Measurements from ENCODE around the gene SLC1A5.

Gene SLC1A5

GRCh38 chr19:46745030-46745429 is 43.4 kb downstream of the SLC1A5 start:
- peak overlapping the region; percentile 93 for H3K27ac ChIP-seq
- TF ChIP-seq CTCF (conservative IDR thresholded peaks at IDR 0.05) = no peak
- no peak for TF ChIP-seq ZFX (IDR thresholded peaks at IDR 0.05)

- no peak overlapping the region for H3K27ac ChIP-seq
- TF ChIP-seq ZFX (IDR thresholded peaks at IDR 0.05) (no peak), CTCF (conservative IDR thresholded peaks at IDR 0.05) (no peak)
These were observed 44.2 kb downstream of the SLC1A5 start for GRCh38 chr19:46744005-46744691.

- H3K27ac ChIP-seq = no peak overlapping the region
- TF ChIP-seq CTCF (conservative IDR thresholded peaks at IDR 0.05) = no peak
- TF ChIP-seq ZFX (IDR thresholded peaks at IDR 0.05) = no peak
These were observed 45.4 kb downstream of the SLC1A5 start for GRCh38 chr19:46742926-46743480.

- H3K27ac ChIP-seq = no peak overlapping the region
- TF ChIP-seq CTCF (conservative IDR thresholded peaks at IDR 0.05) (no peak), ZFX (IDR thresholded peaks at IDR 0.05) (no peak)
These were observed 46.9 kb downstream of the SLC1A5 start for GRCh38 chr19:46741447-46741846.

GRCh38 chr19:46739290-46739771 is 49.1 kb downstream of the SLC1A5 start:
- TF ChIP-seq ZFX (IDR thresholded peaks at IDR 0.05) = no peak
- no peak for TF ChIP-seq CTCF (conservative IDR thresholded peaks at IDR 0.05)

GRCh38 chr19:46737761-46738171 is 50.6 kb downstream of the SLC1A5 start:
- TF ChIP-seq CTCF (conservative IDR thresholded peaks at IDR 0.05) (no peak), ZFX (IDR thresholded peaks at IDR 0.05) (no peak)
- no peak overlapping the region for H3K27ac ChIP-seq

More at GRCh38 chr19:46739290-46739771, 49.1 kb downstream of the SLC1A5 start:
- no peak overlapping the region for H3K27ac ChIP-seq

- H3K27ac ChIP-seq = no peak overlapping the region
- TF ChIP-seq ZFX (IDR thresholded peaks at IDR 0.05) = no peak
- TF ChIP-seq CTCF (conservative IDR thresholded peaks at IDR 0.05) = no peak
These were observed 51.1 kb downstream of the SLC1A5 start for GRCh38 chr19:46737298-46737654.
